ENCODE measurements around the gene IL21R. TPM values are rescaled to one million over a fixed set of nuclear protein-coding genes. Genes with fewer than 3 reads are reported as not detected.

The IL21R gene
- total and polyA plus RNA-seq, 2 donors (not counting 1 experiment from before 2014, with no cell fraction given), result 28.5 to 32.1 TPM

DNA sequence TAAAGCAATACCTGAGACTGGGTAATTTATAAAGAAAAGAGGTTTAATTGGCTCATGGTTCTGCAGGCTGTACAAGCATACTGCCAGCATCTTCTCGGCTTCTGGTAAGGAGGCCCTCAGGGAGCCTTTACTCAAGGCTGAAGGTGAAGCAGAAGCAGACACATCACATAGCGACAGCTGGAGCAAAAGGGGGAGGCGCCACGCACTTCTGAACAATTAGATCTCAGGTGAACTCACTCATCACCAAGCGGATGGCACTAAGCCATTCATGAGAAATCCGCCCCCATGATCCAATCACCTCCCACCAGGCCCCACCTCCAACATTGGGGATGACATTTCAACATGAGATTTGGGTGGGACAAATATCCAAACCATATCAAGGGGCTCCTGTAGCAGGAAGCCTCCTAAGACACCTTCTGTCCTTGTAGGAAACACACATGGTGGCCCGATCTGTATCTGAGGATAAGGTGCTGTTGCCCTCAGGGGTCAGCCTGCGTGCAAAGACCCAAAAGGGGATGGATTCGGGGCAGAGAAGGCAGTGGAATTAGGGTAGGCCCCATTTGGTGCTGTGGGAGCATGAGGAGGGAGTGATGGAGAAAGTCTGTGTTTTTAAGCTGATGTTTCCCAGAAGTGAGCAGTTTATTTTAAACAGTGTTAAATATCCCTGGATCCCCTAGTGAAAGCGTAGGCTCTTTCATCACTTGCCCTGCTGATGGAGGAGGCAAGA, 23.0 kb downstream of the IL21R start:
- WGBS (ENCODE audit: insufficient coverage), result 93% methylated on average over 6 of the region's 10 CpGs
- Mint-ChIP-seq H3K27ac (peak overlapping the region; percentile 76), H3K4me1 (peaks cover 58% of the 10 kb centered on the region), H3K27me3 (peaks cover 4% of the 10 kb centered on the region), H3K9me3 (ENCODE audit: insufficient read depth) (peaks cover 12% of the 10 kb centered on the region), H3K4me3 (no peak overlapping the region)
- Histone ChIP-seq H3K27me3 (replicated peaks in 1 of 4; ENCODE audit: control extremely low read depth in 1 of 4, control insufficient read depth in 3 of 4, insufficient read depth in 4 of 4, low read length in 3 of 4) (no peaks in the 10 kb centered on the region), H3K9ac (ENCODE audit: low read length) (no peak overlapping the region), H3K4me1 (ENCODE audit: control insufficient read depth in 2 of 2, insufficient read depth in 2 of 2, low read length in 2 of 2) (peaks cover 46 to 58% of the 10 kb centered on the region in 2 donors), H3K4me3 (ENCODE audit: control extremely low read depth in 1 of 5, extremely low read depth in 1 of 5, insufficient read depth in 1 of 5, low read depth in 2 of 5, low read length in 4 of 5) (no peak overlapping the region), H4K20me1 (ENCODE audit: control insufficient read depth, insufficient read depth, low read length, poor library complexity, severe bottlenecking) (peaks cover 38% of the 10 kb centered on the region), H3K4me2 (replicated peaks; ENCODE audit: low read depth, low read length, poor library complexity, severe bottlenecking) (no peak overlapping the region), H2AFZ (ENCODE audit: insufficient read depth, low read depth, low read length, poor library complexity, severe bottlenecking) (no peak overlapping the region), H3K27ac (ENCODE audit: low read length in 2 of 2) (peak overlapping the region in 1 of 2 donors; percentile 3), H3K36me3 (replicated peaks in 1 of 2; ENCODE audit: control extremely low read depth in 1 of 2, control insufficient read depth in 1 of 2, extremely low read depth in 1 of 2, insufficient read depth in 2 of 2, low read length in 1 of 2) (peaks cover 0 to 30% of the 10 kb centered on the region in 2 experiments), H3K9me3 (ENCODE audit: control extremely low read depth in 1 of 3, control insufficient read depth in 2 of 3, insufficient read depth in 1 of 3, low read length in 2 of 3) (peaks cover 0 to 21% (median 9%) of the 10 kb centered on the region in 3 donors), H3K79me2 (ENCODE audit: control insufficient read depth, insufficient read depth, low read length) (peaks cover 99% of the 10 kb centered on the region)
- intact Hi-C loops (cut with micrococcal nuclease), result no loop called here
- POLR2A ChIA-PET, result interaction anchor here (0.7 to 2.7 kb wide), 3 partner anchors 12 to 23 kb away, joined by 3 to 12 read pairs (median 7); partner anchors contain the start of gene IL21R
- TF ChIP-seq, protein P1, sequence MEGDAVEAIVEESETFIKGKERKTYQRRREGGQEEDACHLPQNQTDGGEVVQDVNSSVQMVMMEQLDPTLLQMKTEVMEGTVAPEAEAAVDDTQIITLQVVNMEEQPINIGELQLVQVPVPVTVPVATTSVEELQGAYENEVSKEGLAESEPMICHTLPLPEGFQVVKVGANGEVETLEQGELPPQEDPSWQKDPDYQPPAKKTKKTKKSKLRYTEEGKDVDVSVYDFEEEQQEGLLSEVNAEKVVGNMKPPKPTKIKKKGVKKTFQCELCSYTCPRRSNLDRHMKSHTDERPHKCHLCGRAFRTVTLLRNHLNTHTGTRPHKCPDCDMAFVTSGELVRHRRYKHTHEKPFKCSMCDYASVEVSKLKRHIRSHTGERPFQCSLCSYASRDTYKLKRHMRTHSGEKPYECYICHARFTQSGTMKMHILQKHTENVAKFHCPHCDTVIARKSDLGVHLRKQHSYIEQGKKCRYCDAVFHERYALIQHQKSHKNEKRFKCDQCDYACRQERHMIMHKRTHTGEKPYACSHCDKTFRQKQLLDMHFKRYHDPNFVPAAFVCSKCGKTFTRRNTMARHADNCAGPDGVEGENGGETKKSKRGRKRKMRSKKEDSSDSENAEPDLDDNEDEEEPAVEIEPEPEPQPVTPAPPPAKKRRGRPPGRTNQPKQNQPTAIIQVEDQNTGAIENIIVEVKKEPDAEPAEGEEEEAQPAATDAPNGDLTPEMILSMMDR (IDR thresholded peaks at IDR 0.05), result no peak
- no peak for TF ChIP-seq EZH2 (IDR thresholded peaks at IDR 0.05; ENCODE audit: borderline replicate concordance, insufficient read depth, low read depth, low read length, poor library complexity, severe bottlenecking)
- ATAC-seq (ENCODE audit: low read depth) (no peak), DNase-seq (no peak)
- CTCF ChIA-PET, result interaction anchor here (1.1 to 1.3 kb wide), 3 partner anchors 25 to 57 kb away, joined by 3 to 4 read pairs (median 4); no protein-coding TSS in a partner anchor

DNA sequence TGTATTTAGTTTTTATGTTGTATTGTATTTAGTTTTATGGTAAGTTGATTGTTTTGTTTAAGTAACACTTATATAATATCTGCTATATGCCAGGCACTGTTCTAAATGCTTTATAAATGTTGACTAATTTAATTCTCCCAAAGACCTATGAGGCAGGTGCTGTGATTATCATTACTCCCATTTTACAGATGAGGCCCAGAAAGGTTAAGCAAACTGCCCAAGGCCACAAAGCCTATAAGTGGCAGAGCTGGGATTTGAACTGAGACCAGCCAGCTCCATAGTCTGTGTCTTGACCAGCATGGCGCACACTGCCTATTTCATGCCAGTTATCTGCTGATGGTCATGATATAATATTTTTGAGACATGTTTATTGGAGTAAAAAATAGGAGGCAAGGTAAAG, 24.0 kb downstream of the IL21R start:
- intact Hi-C loops (cut with micrococcal nuclease), result loop anchor here (1.0 kb wide), 3 partner anchors 23 to 59 kb away; no protein-coding TSS in a partner anchor
- WGBS (ENCODE audit: insufficient coverage), result no CpG with 5 or more reads among the region's 1 CpG
- Histone ChIP-seq H3K9ac (ENCODE audit: low read length) (no peak overlapping the region), H3K27ac (ENCODE audit: low read length in 2 of 2) (peak overlapping the region; percentile 74 to 83), H3K79me2 (ENCODE audit: control insufficient read depth, insufficient read depth, low read length) (peaks cover 99% of the 10 kb centered on the region), H3K27me3 (replicated peaks in 1 of 4; ENCODE audit: control extremely low read depth in 1 of 4, control insufficient read depth in 3 of 4, insufficient read depth in 4 of 4, low read length in 3 of 4) (no peaks in the 10 kb centered on the region), H3K9me3 (ENCODE audit: control extremely low read depth in 1 of 3, control insufficient read depth in 2 of 3, insufficient read depth in 1 of 3, low read length in 2 of 3) (peaks cover 0 to 21% (median 8%) of the 10 kb centered on the region in 3 donors), H3K4me3 (ENCODE audit: control extremely low read depth in 1 of 5, extremely low read depth in 1 of 5, insufficient read depth in 1 of 5, low read depth in 2 of 5, low read length in 4 of 5) (no peak overlapping the region), H2AFZ (ENCODE audit: insufficient read depth, low read depth, low read length, poor library complexity, severe bottlenecking) (no peak overlapping the region), H4K20me1 (ENCODE audit: control insufficient read depth, insufficient read depth, low read length, poor library complexity, severe bottlenecking) (peaks cover 48% of the 10 kb centered on the region), H3K4me1 (ENCODE audit: control insufficient read depth in 2 of 2, insufficient read depth in 2 of 2, low read length in 2 of 2) (peaks cover 56 to 68% of the 10 kb centered on the region in 2 donors), H3K36me3 (replicated peaks in 1 of 2; ENCODE audit: control extremely low read depth in 1 of 2, control insufficient read depth in 1 of 2, extremely low read depth in 1 of 2, insufficient read depth in 2 of 2, low read length in 1 of 2) (peaks cover 0 to 33% of the 10 kb centered on the region in 2 experiments), H3K4me2 (replicated peaks; ENCODE audit: low read depth, low read length, poor library complexity, severe bottlenecking) (peak overlapping the region; percentile 56)
- POLR2A ChIA-PET, result interaction anchor here (1.0 to 2.7 kb wide), 3 partner anchors 22 to 27 kb away, joined by 3 to 12 read pairs (median 7); partner anchors contain the start of gene IL21R
- DNase-seq (no peak), ATAC-seq (ENCODE audit: low read depth) (no peak)
- peaks cover 63% of the 10 kb centered on the region for H3K4me1 Mint-ChIP-seq
- peak overlapping the region; percentile 91 for H3K27ac Mint-ChIP-seq
- TF ChIP-seq EZH2 (IDR thresholded peaks at IDR 0.05; ENCODE audit: borderline replicate concordance, insufficient read depth, low read depth, low read length, poor library complexity, severe bottlenecking), result no peak
- TF ChIP-seq, protein P1 (IDR thresholded peaks at IDR 0.05), result no peak
- CTCF ChIA-PET, result interaction anchor here (1.1 to 1.9 kb wide), 5 partner anchors 24 to 58 kb away, joined by 3 to 8 read pairs (median 4); no protein-coding TSS in a partner anchor
- peaks cover 4% of the 10 kb centered on the region for H3K27me3 Mint-ChIP-seq
- peak overlapping the region; percentile 68 for H3K4me3 Mint-ChIP-seq
- H3K9me3 Mint-ChIP-seq (ENCODE audit: insufficient read depth), result peaks cover 11% of the 10 kb centered on the region
